HepG2 (cell line): ENCODE measurements around the gene THAP3. TPM values are rescaled to one million over a fixed set of nuclear protein-coding genes. Genes with fewer than 3 reads are reported as not detected.
A peak's percentile ranks its signal among the peaks of the same experiment; 100 is the strongest.

Source experiments
- ARNTL ChIP-seq: sonication (generic); formaldehyde crosslinking; IDR thresholded peaks from 2 replicates; pipeline ENCODE4 v1.4.0; 2020; ENCODE audit warnings: mild to moderate bottlenecking, missing genetic modification reagents
- EP300 ChIP-seq, 3 experiments: sonication (generic) in 1 of 3; formaldehyde crosslinking in 1 of 3; IDR thresholded peaks; 2 replicates each; pipeline versions ENCODE4 v1.5.1 to v1.6.1; 2011 to 2020; ENCODE audit warnings: low read depth in 2 of 3, low read length in 2 of 3, borderline replicate concordance in 1 of 3, improper control_type of control experiment in 1 of 3, mild to moderate bottlenecking in 1 of 3, missing genetic modification reagents in 1 of 3, moderate library complexity in 1 of 3
- GATA4 ChIP-seq: sonication (generic); IDR thresholded peaks from 2 replicates; pipeline ENCODE4 v1.6.1; 2016; ENCODE audit warnings: antibody characterized with exemption, low read depth, borderline replicate concordance
- GATAD1 ChIP-seq: IDR thresholded peaks from 2 replicates; pipeline ENCODE4 v1.6.1; 2016; ENCODE audit warnings: missing genetic modification reagents, missing compliant biosample characterization
- HMGXB3 ChIP-seq: sonication (generic); formaldehyde crosslinking; IDR thresholded peaks from 2 replicates; pipeline ENCODE4 v1.4.0; 2020; ENCODE audit warnings: missing genetic modification reagents, borderline replicate concordance
- HNRNPH1 ChIP-seq: fragments of 200-400 bp; formaldehyde crosslinking; optimal IDR thresholded peaks from 2 replicates; pipeline ENCODE3; 2017; ENCODE audit warnings: mild to moderate bottlenecking, low read depth, low read length
- HOXA3 ChIP-seq: sonication (generic); formaldehyde crosslinking; IDR thresholded peaks from 2 replicates; pipeline ENCODE4 v1.5.0; 2020; ENCODE audit warnings: missing genetic modification reagents
- KDM1A ChIP-seq: IDR thresholded peaks from 2 replicates; pipeline ENCODE4 v1.6.1; 2016; ENCODE audit warnings: missing compliant biosample characterization
- PAX8 ChIP-seq: sonication (generic); formaldehyde crosslinking; IDR thresholded peaks from 2 replicates; pipeline ENCODE4 v1.8.0; 2022; ENCODE audit warnings: mild to moderate bottlenecking, missing genetic modification reagents, borderline replicate concordance
- PRMT3 ChIP-seq: sonication (generic); formaldehyde crosslinking; IDR thresholded peaks from 2 replicates; pipeline ENCODE4 v1.8.1; 2022; ENCODE audit warnings: low read depth, mild to moderate bottlenecking, moderate library complexity, missing genetic modification reagents, borderline replicate concordance
- SAFB2 ChIP-seq: sonication (generic); formaldehyde crosslinking; IDR thresholded peaks from 2 replicates; pipeline ENCODE4 v1.5.1; 2020; ENCODE audit warnings: missing genetic modification reagents, low read depth, mild to moderate bottlenecking, borderline replicate concordance
- SP1 ChIP-seq, 2 experiments: fragments of 450-650 bp in 1 of 2; sonication (generic) in 1 of 2; formaldehyde crosslinking in 1 of 2; IDR thresholded peaks; 2 replicates each; pipeline versions ENCODE4 v1.4.0 to v1.6.1; 2016 to 2020; ENCODE audit warnings: missing genetic modification reagents in 1 of 2
- SRF ChIP-seq: IDR thresholded peaks from 2 replicates; pipeline ENCODE4 v1.6.1; 2011; ENCODE audit warnings: mild to moderate bottlenecking, low read depth, low read length, moderate library complexity
- THAP11 ChIP-seq: IDR thresholded peaks from 2 replicates; pipeline ENCODE4 v1.6.1; 2016; ENCODE audit warnings: missing biosample characterization, missing genetic modification reagents
- ZBTB26 ChIP-seq: IDR thresholded peaks from 2 replicates; pipeline ENCODE4 v1.6.1; 2016; ENCODE audit warnings: missing compliant biosample characterization, missing genetic modification reagents, borderline replicate concordance
- ZNF383 ChIP-seq: sonication (generic); formaldehyde crosslinking; IDR thresholded peaks from 2 replicates; pipeline ENCODE4 v1.4.0; 2020; ENCODE audit warnings: missing genetic modification reagents, mild to moderate bottlenecking, borderline replicate concordance
- ZNF607 ChIP-seq: sonication (generic); formaldehyde crosslinking; IDR thresholded peaks from 2 replicates; pipeline ENCODE4 v1.5.1; 2020; ENCODE audit warnings: missing genetic modification reagents, mild to moderate bottlenecking, borderline replicate concordance
- ZNF652 ChIP-seq: IDR thresholded peaks from 2 replicates; pipeline ENCODE4 v1.6.1; 2016; ENCODE audit warnings: low read depth, borderline replicate concordance
- ZNF670 ChIP-seq: sonication (generic); formaldehyde crosslinking; IDR thresholded peaks from 2 replicates; pipeline ENCODE4 v1.8.0; 2022; ENCODE audit warnings: mild to moderate bottlenecking, missing genetic modification reagents, borderline replicate concordance
- ZNF7 ChIP-seq: IDR thresholded peaks from 2 replicates; pipeline ENCODE4 v1.6.1; 2016; ENCODE audit warnings: missing biosample characterization, missing genetic modification reagents
- polyA plus RNA-seq, 8 experiments: library from polyadenylated mRNA; depleted of rRNA in 3 of 8; stranded (reverse) in 7 of 8; unstranded in 1 of 8; fragments of >200 nt; fragmentation: Illumina TruSeq in 4 of 8; extraction: Trizol in 4 of 8; gene quantifications; 2 replicates each; pipeline versions ENCODE4 v1.2.1 to v1.2.3, GENCODE V29; 2011 to 2016; ENCODE audit warnings: low read depth in 4 of 8, missing spikeins in 1 of 8, mixed read lengths in 1 of 8; ENCODE audit not compliant: insufficient read depth in 1 of 8
- total RNA-seq, 5 experiments: library from RNA; depleted of rRNA; stranded (reverse); fragments of >200 nt; fragmentation: Illumina TruSeq; extraction: Trizol; gene quantifications; 2 replicates each; pipeline ENCODE4 v1.2.3, GENCODE V29; 2016; ENCODE audit warnings: low read depth in 1 of 5
- TF ChIP-seq, protein P1 (sequence below): sonication (generic); formaldehyde crosslinking; IDR thresholded peaks from 2 replicates; pipeline ENCODE4 v1.4.0; 2020; ENCODE audit warnings: missing genetic modification reagents
- TF ChIP-seq, protein P2 (sequence below): sonication (generic); formaldehyde crosslinking; IDR thresholded peaks from 2 replicates; pipeline ENCODE4 v1.8.0; 2022; ENCODE audit warnings: mild to moderate bottlenecking, missing genetic modification reagents

The THAP3 gene
- total and polyA plus RNA-seq, 2 of the 13 experiments (the other 11 are each of a cell fraction or from before 2014, with no cell fraction given), result 10.3 to 14.9 TPM

- TF ChIP-seq HMGXB3 (no peak), EP300 (IDR thresholded peaks at IDR 0.05; ENCODE audit: low read depth in 2 of 2, low read length in 2 of 2) (peak in 1 of 2 experiments; percentile 45; a peak in 2 of 4 replicates), EP300 (CRISPR knock-in tag; IDR thresholded peaks at IDR 0.05; ENCODE audit: borderline replicate concordance) (no peak), PRMT3 (CRISPR knock-in tag) (peak; percentile 93; the same call in 1 of the 2 replicates), GATA4 (0 out of 2 replicates have a peak, but pooled peaks have one; percentile 53), ZNF383 (no peak), ARNTL (CRISPR knock-in tag) (peak; percentile 36; the same call in 1 of the 2 replicates), THAP11 (CRISPR knock-in tag) (peak; percentile 58), ZNF7 (CRISPR knock-in tag) (no peak), ZBTB26 (CRISPR knock-in tag) (no peak), ZNF652 (CRISPR knock-in tag) (peak; percentile 81), GATAD1 (0 out of 2 replicates have a peak, but pooled peaks have one; percentile 9), SRF (0 out of 2 replicates have a peak, but pooled peaks have one; percentile 30), ZNF607 (CRISPR knock-in tag) (peak; percentile 11; the same call in 1 of the 2 replicates), ZNF670 (CRISPR knock-in tag) (no peak), SP1 (IDR thresholded peaks at IDR 0.05) (no peak), SP1 (CRISPR knock-in tag; IDR thresholded peaks at IDR 0.05) (peak; percentile 74), SAFB2 (0 out of 2 replicates have a peak, but pooled peaks have one; percentile 81), PAX8 (peak; percentile 91; the same call in 1 of the 2 replicates), KDM1A (CRISPR knock-in tag) (no peak), HOXA3 (peak; percentile 71), HNRNPH1 (no peak)
- TF ChIP-seq, protein P1, sequence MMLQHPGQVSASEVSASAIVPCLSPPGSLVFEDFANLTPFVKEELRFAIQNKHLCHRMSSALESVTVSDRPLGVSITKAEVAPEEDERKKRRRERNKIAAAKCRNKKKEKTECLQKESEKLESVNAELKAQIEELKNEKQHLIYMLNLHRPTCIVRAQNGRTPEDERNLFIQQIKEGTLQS (CRISPR knock-in tag), result peak; percentile 80
- TF ChIP-seq, protein P2, sequence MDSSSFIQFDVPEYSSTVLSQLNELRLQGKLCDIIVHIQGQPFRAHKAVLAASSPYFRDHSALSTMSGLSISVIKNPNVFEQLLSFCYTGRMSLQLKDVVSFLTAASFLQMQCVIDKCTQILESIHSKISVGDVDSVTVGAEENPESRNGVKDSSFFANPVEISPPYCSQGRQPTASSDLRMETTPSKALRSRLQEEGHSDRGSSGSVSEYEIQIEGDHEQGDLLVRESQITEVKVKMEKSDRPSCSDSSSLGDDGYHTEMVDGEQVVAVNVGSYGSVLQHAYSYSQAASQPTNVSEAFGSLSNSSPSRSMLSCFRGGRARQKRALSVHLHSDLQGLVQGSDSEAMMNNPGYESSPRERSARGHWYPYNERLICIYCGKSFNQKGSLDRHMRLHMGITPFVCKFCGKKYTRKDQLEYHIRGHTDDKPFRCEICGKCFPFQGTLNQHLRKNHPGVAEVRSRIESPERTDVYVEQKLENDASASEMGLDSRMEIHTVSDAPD (CRISPR knock-in tag), result peak; percentile 61; the same call in 1 of the 2 replicates
These were observed 21.9 kb upstream of the THAP3 start, which contains the start of gene KLHL21 (continued) for GRCh38 chr1:6602669-6603237.
